Measurements from ENCODE around the gene VTI1A.
"Not testable (repeated sequence)": the region's sequence is repeated elsewhere in the genome, so short reads cannot be mapped to it uniquely, and the experiment has no call there.

VTI1A gene

DNA sequence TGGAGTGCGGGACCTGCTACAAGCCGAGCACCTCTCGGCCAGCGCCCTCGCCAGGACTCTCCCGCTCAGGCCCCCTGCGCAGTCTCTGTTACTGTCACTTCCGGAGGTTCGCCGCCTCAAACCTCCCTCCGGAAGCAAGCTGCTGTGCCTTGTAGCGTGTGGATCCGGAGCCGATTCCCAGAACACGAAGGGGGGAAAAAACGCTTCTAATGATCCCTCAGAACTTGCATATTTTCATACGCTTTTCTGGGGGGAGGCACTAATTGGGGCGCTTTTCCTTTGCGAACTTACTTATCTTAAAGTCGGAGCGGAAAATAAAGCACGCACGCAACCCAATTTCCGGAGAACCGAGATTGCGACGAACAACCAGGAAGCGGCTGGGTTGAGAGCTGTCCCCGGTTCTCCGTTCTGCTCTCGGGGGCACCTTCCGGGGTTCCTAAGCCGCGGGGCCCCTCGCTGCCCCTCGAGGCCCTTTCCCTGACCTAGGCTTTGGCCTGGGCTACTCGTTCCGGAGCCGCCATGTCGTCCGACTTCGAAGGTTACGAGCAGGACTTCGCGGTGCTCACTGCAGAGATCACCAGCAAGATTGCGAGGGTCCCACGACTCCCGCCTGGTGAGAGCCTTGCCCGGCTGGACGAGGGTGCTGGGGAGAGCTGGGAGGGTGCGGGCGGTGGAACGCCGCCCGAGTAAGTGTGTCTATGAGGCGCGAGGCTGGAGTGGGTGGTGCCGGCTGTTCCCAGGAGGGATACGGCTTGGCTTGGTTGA, at the start of gene VTI1A, which contains the start of gene ZDHHC6:
Gene VTI1A (plus strand): TSS at position 361 of the 765 bp plus-strand sequence. CDS start 159 bp downstream, at position 520.
Gene ZDHHC6 (minus strand): TSS at position 60 of the 765 bp plus-strand sequence. CDS start 1,478 bp downstream, outside the sequence.
- peak; percentile 87 for DNase-seq (ENCODE audit: low read depth in 2 of 2)
- peak within 1 kb of the TSS; percentile 80 to 93 for H3K4me3 ChIP-seq (replicated peaks in 1 of 2; ENCODE audit: low read depth in 2 of 2, low read length in 2 of 2)
- TF ChIP-seq, protein P1, sequence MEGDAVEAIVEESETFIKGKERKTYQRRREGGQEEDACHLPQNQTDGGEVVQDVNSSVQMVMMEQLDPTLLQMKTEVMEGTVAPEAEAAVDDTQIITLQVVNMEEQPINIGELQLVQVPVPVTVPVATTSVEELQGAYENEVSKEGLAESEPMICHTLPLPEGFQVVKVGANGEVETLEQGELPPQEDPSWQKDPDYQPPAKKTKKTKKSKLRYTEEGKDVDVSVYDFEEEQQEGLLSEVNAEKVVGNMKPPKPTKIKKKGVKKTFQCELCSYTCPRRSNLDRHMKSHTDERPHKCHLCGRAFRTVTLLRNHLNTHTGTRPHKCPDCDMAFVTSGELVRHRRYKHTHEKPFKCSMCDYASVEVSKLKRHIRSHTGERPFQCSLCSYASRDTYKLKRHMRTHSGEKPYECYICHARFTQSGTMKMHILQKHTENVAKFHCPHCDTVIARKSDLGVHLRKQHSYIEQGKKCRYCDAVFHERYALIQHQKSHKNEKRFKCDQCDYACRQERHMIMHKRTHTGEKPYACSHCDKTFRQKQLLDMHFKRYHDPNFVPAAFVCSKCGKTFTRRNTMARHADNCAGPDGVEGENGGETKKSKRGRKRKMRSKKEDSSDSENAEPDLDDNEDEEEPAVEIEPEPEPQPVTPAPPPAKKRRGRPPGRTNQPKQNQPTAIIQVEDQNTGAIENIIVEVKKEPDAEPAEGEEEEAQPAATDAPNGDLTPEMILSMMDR (IDR thresholded peaks at IDR 0.05; ENCODE audit: low read depth, low read length) = peak; percentile 34

- DNase-seq (ENCODE audit: low read depth in 2 of 2) = no peak
- TF ChIP-seq, protein P1 (IDR thresholded peaks at IDR 0.05; ENCODE audit: low read depth, low read length) = no peak
- H3K4me3 ChIP-seq (replicated peaks in 1 of 2; ENCODE audit: low read depth in 2 of 2, low read length in 2 of 2) = no peak overlapping the region
Observed at GRCh38 chr10:112397592-112397991, 49.4 kb upstream of the VTI1A start.

GRCh38 chr10:112402917-112403316, 44.1 kb upstream of the VTI1A start:
- H3K4me3 ChIP-seq (replicated peaks in 1 of 2; ENCODE audit: low read depth in 2 of 2, low read length in 2 of 2) = no peak overlapping the region
- TF ChIP-seq, protein P1 (IDR thresholded peaks at IDR 0.05; ENCODE audit: low read depth, low read length) = no peak
- DNase-seq (ENCODE audit: low read depth in 2 of 2) = no peak

DNA sequence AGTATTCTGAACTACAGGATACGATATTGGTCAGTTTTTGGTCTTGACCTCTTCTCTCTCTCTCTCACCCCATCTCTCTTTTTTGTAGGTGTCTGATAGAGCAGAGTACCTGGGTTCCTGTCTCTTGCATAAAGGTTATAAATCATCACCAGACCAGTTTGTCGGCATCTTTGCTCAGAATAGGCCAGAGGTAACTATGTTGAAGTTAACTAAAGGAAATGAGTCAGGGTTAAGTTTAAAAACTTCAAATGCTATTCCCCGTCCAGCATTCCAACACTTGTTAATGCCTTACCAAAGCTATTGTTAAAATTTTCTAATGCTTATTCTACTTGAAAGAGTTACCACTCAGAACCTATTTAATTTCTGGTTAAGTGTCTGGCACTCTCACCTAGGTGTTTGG, 42.4 kb upstream of the VTI1A start:
- no peak overlapping the region for H3K4me3 ChIP-seq (replicated peaks in 1 of 2; ENCODE audit: low read depth in 2 of 2, low read length in 2 of 2)
- peak in 1 of 2 donors; percentile 13 for DNase-seq (ENCODE audit: low read depth in 2 of 2)
- TF ChIP-seq, protein P1 (IDR thresholded peaks at IDR 0.05; ENCODE audit: low read depth, low read length) = no peak

GRCh38 chr10:112406806-112407205, 40.2 kb upstream of the VTI1A start:
- not testable (repeated sequence) for DNase-seq (ENCODE audit: low read depth in 2 of 2); H3K4me3 ChIP-seq (replicated peaks in 1 of 2; ENCODE audit: low read depth in 2 of 2, low read length in 2 of 2)

DNA sequence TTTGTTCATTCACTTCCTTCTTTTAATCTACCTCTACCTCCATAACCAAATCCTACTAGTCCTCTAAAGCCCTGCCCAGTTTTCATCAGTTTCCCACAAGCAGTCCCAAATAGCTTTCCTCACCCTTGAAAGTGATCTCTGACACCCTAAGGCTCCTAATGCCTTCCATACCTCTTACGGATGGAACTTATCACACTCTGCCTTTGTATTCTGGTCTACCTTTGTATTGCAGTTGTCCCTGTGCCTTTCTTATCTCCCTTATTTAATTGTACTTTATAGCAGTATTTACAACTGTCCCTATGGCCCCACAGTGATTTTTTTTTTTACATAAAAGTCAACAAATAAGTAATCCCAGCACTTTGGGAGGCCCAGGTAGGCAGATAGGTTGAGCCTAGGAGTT, 39.3 kb upstream of the VTI1A start:
- no peak overlapping the region for H3K4me3 ChIP-seq (replicated peaks in 1 of 2; ENCODE audit: low read depth in 2 of 2, low read length in 2 of 2)
- TF ChIP-seq, protein P1 (IDR thresholded peaks at IDR 0.05; ENCODE audit: low read depth, low read length) = no peak
- DNase-seq (ENCODE audit: low read depth in 2 of 2) = no peak

DNA sequence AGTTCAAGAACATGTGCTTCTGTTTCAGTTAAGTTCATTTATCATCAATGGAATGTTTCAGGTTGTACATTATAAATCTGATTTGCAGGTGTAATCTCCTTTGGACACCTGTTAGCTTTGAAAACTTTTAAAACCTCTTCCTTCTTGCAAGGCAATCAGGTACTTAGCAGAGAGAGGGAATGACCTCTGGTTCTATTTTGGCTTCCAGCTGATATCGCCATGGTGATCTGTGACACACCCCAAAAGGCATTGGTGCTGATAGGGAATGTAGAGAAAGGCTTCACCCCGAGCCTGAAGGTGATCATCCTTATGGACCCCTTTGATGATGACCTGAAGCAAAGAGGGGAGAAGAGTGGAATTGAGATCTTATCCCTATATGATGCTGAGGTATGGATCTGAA, 37.7 kb upstream of the VTI1A start:
- no peak for DNase-seq (ENCODE audit: low read depth in 2 of 2)
- TF ChIP-seq, protein P1 (IDR thresholded peaks at IDR 0.05; ENCODE audit: low read depth, low read length) = no peak
- no peak overlapping the region for H3K4me3 ChIP-seq (replicated peaks in 1 of 2; ENCODE audit: low read depth in 2 of 2, low read length in 2 of 2)

Data from cardiac fibroblast (primary cell).